Astrocyte (in vitro differentiated cells and primary cell): ENCODE measurements around the gene PAX8.

Source experiments
- CTCF ChIP-seq: IDR thresholded peaks from 2 replicates; pipeline ENCODE4 v1.5.1; 2011; ENCODE audit warnings: low read depth, mild to moderate bottlenecking, inconsistent platforms, low read length, moderate library complexity; ENCODE audit not compliant: insufficient read depth
- EZH2 ChIP-seq: IDR thresholded peaks from 2 replicates; pipeline ENCODE4 v1.6.1; 2012; ENCODE audit warnings: mild to moderate bottlenecking, low read length, inconsistent platforms; ENCODE audit not compliant: insufficient read depth

- TF ChIP-seq CTCF (no peak), EZH2 (no peak)
Observed at GRCh38 chr2:113324684-113325160, 46.0 kb upstream of the PAX8 start.
